ENCODE measurements around the gene C10orf105.

C10orf105 gene

GRCh38 chr10:71725249-71725648, 5.7 kb upstream of the C10orf105 start:
- H3K4me2 ChIP-seq (ENCODE audit: low read length): no peak overlapping the region
- no peak overlapping the region for H3K4me3 ChIP-seq (ENCODE audit: low read depth, low read length)
- H3K27ac ChIP-seq: no peak overlapping the region
- H3K36me3 ChIP-seq (ENCODE audit: control insufficient read depth, insufficient read depth, low read length): no peaks in the 10 kb centered on the region
- H3K4me1 ChIP-seq: peaks cover 14% of the 10 kb centered on the region
- no peak overlapping the region for H2AFZ ChIP-seq
- TF ChIP-seq CTCF (IDR thresholded peaks at IDR 0.05): no peak
- no peaks in the 10 kb centered on the region for H3K79me2 ChIP-seq
- H3K9me3 ChIP-seq (ENCODE audit: control insufficient read depth, low read length): no peaks in the 10 kb centered on the region
- no peak overlapping the region for H3K9ac ChIP-seq
- no peaks in the 10 kb centered on the region for H3K27me3 ChIP-seq (ENCODE audit: control insufficient read depth, insufficient read depth, low read length)

DNA sequence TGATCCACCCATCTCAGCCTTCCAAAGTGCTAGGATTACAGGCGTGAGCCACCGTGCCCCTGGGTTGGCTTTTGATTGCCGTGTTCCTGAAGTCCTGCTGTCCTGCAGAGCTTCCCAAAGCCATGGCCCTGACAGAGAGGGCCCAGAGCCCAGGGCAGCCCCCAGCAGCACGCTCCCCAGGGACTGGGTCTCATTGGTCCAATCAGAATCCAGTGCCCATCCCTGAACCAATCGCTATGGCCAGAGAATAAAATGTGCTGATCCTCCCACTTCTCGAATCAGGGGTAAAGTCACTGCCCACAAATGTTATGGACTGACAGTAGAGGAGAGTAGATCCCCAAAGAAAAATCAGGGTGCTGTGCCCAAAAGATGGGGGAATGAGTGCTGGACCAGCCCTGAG, 5.0 kb upstream of the C10orf105 start:
- no peaks in the 10 kb centered on the region for H3K36me3 ChIP-seq (ENCODE audit: control insufficient read depth, insufficient read depth, low read length)
- peaks cover 14% of the 10 kb centered on the region for H3K4me1 ChIP-seq
- no peaks in the 10 kb centered on the region for H3K9me3 ChIP-seq (ENCODE audit: control insufficient read depth, low read length)
- no peak overlapping the region for H3K4me3 ChIP-seq (ENCODE audit: low read depth, low read length)
- no peak overlapping the region for H3K4me2 ChIP-seq (ENCODE audit: low read length)
- H3K9ac ChIP-seq: no peak overlapping the region
- no peak overlapping the region for H3K27ac ChIP-seq
- no peaks in the 10 kb centered on the region for H3K27me3 ChIP-seq (ENCODE audit: control insufficient read depth, insufficient read depth, low read length)
- H3K79me2 ChIP-seq: no peaks in the 10 kb centered on the region
- no peak overlapping the region for H2AFZ ChIP-seq
- no peak for TF ChIP-seq CTCF (IDR thresholded peaks at IDR 0.05)

DNA sequence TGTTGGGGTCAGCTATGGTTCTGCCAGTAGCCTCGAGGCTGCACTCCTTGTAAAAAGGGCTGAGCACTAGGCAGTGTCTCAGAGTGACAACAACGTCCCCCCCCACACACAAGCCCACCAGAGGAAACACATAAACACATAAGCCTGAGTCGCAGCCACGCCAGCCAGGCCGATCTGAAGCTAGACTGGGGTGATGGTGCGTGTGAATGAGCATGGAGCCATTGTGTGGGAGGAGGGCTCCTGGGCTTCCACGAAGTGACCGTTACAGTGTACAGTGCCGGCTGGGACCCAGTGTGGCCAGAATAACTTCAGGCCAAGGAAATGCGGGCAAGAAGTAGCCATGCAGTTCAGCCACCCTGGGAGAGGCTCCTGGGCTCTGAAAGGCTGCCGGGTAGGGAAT, 3.7 kb upstream of the C10orf105 start:
- no peak overlapping the region for H3K27ac ChIP-seq
- H3K4me3 ChIP-seq (ENCODE audit: low read depth, low read length): no peak overlapping the region
- no peak overlapping the region for H3K9ac ChIP-seq
- H3K79me2 ChIP-seq: no peaks in the 10 kb centered on the region
- H3K36me3 ChIP-seq (ENCODE audit: control insufficient read depth, insufficient read depth, low read length): no peaks in the 10 kb centered on the region
- H3K4me1 ChIP-seq: peaks cover 14% of the 10 kb centered on the region
- H3K9me3 ChIP-seq (ENCODE audit: control insufficient read depth, low read length): no peaks in the 10 kb centered on the region
- TF ChIP-seq CTCF (IDR thresholded peaks at IDR 0.05): no peak
- no peak overlapping the region for H3K4me2 ChIP-seq (ENCODE audit: low read length)
- H3K27me3 ChIP-seq (ENCODE audit: control insufficient read depth, insufficient read depth, low read length): no peaks in the 10 kb centered on the region
- H2AFZ ChIP-seq: no peak overlapping the region

GRCh38 chr10:71722849-71723248, 3.3 kb upstream of the C10orf105 start:
- no peaks in the 10 kb centered on the region for H3K9me3 ChIP-seq (ENCODE audit: control insufficient read depth, low read length)
- no peaks in the 10 kb centered on the region for H3K79me2 ChIP-seq
- H3K4me2 ChIP-seq (ENCODE audit: low read length): no peak overlapping the region
- peaks cover 11% of the 10 kb centered on the region for H3K4me1 ChIP-seq
- no peak overlapping the region for H3K4me3 ChIP-seq (ENCODE audit: low read depth, low read length)
- no peak overlapping the region for H3K27ac ChIP-seq
- no peaks in the 10 kb centered on the region for H3K27me3 ChIP-seq (ENCODE audit: control insufficient read depth, insufficient read depth, low read length)
- TF ChIP-seq CTCF (IDR thresholded peaks at IDR 0.05): no peak
- no peak overlapping the region for H3K9ac ChIP-seq
- no peaks in the 10 kb centered on the region for H3K36me3 ChIP-seq (ENCODE audit: control insufficient read depth, insufficient read depth, low read length)
- no peak overlapping the region for H2AFZ ChIP-seq

- Histone ChIP-seq H3K27ac (no peak overlapping the region), H3K4me1 (no peaks in the 10 kb centered on the region), H3K4me3 (ENCODE audit: low read depth, low read length) (no peak overlapping the region), H3K36me3 (ENCODE audit: control insufficient read depth, insufficient read depth, low read length) (no peaks in the 10 kb centered on the region), H3K9ac (no peak overlapping the region), H3K9me3 (ENCODE audit: control insufficient read depth, low read length) (no peaks in the 10 kb centered on the region), H2AFZ (no peak overlapping the region), H3K79me2 (no peaks in the 10 kb centered on the region), H3K4me2 (ENCODE audit: low read length) (no peak overlapping the region), H3K27me3 (ENCODE audit: control insufficient read depth, insufficient read depth, low read length) (no peaks in the 10 kb centered on the region)
- TF ChIP-seq CTCF (IDR thresholded peaks at IDR 0.05): no peak
Measured at GRCh38 chr10:71721313-71721712, 1.7 kb upstream of the C10orf105 start.

Measured in parathyroid adenoma (tissue), 2 donors.